ENCODE data around the gene CASKIN2. TPM values are rescaled to one million over a fixed set of nuclear protein-coding genes. Genes with fewer than 3 reads are reported as not detected.

The CASKIN2 gene
- total RNA-seq, 1 experiment from 2014 or later, result 37.0 TPM

GRCh38 chr17:75561927-75562603 is 46.7 kb upstream of the CASKIN2 start:
- H3K27ac Mint-ChIP-seq, result no peak overlapping the region
- no peak overlapping the region for H3K4me3 Mint-ChIP-seq
- no peak overlapping the region for H4K91ac ChIP-seq (ENCODE audit: insufficient read length, low read depth, low read length)
- no peak overlapping the region for H3K23ac ChIP-seq (ENCODE audit: insufficient read length, low read depth, low read length)
- no peak overlapping the region for H3T11ph ChIP-seq (ENCODE audit: low read length)
- H4K8ac ChIP-seq (replicated peaks; ENCODE audit: insufficient read length, low read depth, low read length), result no peak overlapping the region
- H4K5ac ChIP-seq (ENCODE audit: insufficient read length, low read depth, low read length), result no peak overlapping the region
- no peak overlapping the region for H2BK5ac ChIP-seq (ENCODE audit: insufficient read length, low read length)
- no peak overlapping the region for H2BK12ac ChIP-seq (ENCODE audit: insufficient read length, low read depth, low read length)
- H3K18ac ChIP-seq (ENCODE audit: insufficient read length, low read depth, low read length), result no peak overlapping the region
- no peaks in the 10 kb centered on the region for H3K27me3 ChIP-seq (ENCODE audit: insufficient read depth, low read length)
- H3K4me1 ChIP-seq (ENCODE audit: insufficient read depth, low read length), result no peaks in the 10 kb centered on the region
- DNase-seq, result no peak
- TF ChIP-seq CTCF (conservative IDR thresholded peaks at IDR 0.05), result no peak
- no peaks in the 10 kb centered on the region for H3K23me2 ChIP-seq (ENCODE audit: insufficient read length, low read depth, low read length, poor library complexity, severe bottlenecking)
- H2AFZ ChIP-seq (ENCODE audit: low read length), result no peak overlapping the region
- no peak overlapping the region for H3K14ac ChIP-seq (ENCODE audit: insufficient read depth, low read length)
- H3K4me2 ChIP-seq (ENCODE audit: insufficient read depth, insufficient read length, low read length), result no peak overlapping the region
- no peak overlapping the region for H3K4ac ChIP-seq (ENCODE audit: low read depth, low read length)
- H2BK15ac ChIP-seq (ENCODE audit: low read depth, low read length), result no peak overlapping the region
- no CpG with 5 or more reads among the region's 5 CpGs for WGBS (ENCODE audit: extremely low coverage, insufficient read length, low lambda C conversion rate)
- H3K9me3 ChIP-seq (ENCODE audit: control insufficient read depth, low read depth, low read length), result no peaks in the 10 kb centered on the region
- no peaks in the 10 kb centered on the region for H4K20me1 ChIP-seq (ENCODE audit: control insufficient read depth, insufficient read depth, insufficient read length)
- no peaks in the 10 kb centered on the region; a peak in 1 of 4 replicates for H3K4me1 Mint-ChIP-seq
- peaks cover 1 to 33% (median 16%) of the 10 kb centered on the region in 3 experiments; a peak in 6 of 7 replicates for H3K36me3 Mint-ChIP-seq (ENCODE audit: insufficient read depth in 1 of 3, low read depth in 3 of 3)
- no peak overlapping the region for H3K56ac ChIP-seq (ENCODE audit: insufficient read length, low read depth, low read length)
- no peaks in the 10 kb centered on the region for H3K79me1 ChIP-seq (ENCODE audit: insufficient read depth, low read depth, low read length, poor library complexity, severe bottlenecking)
- H3K27me3 Mint-ChIP-seq (ENCODE audit: low read depth), result no peaks in the 10 kb centered on the region
- no peak overlapping the region for H2BK20ac ChIP-seq (ENCODE audit: low read depth, low read length, poor library complexity, severe bottlenecking)
- H2BK120ac ChIP-seq (ENCODE audit: low read depth, low read length, poor library complexity, severe bottlenecking), result no peak overlapping the region
- H3K9ac ChIP-seq (ENCODE audit: extremely low read depth, insufficient read length, low read length), result no peak overlapping the region
- no peak overlapping the region for H2AK5ac ChIP-seq (ENCODE audit: insufficient read length, low read length)
- H3K9me3 Mint-ChIP-seq, result no peaks in the 10 kb centered on the region
- H3K79me2 ChIP-seq (ENCODE audit: insufficient read depth, low read length), result no peaks in the 10 kb centered on the region
- H3K27ac ChIP-seq (ENCODE audit: insufficient read length, low read depth, low read length), result no peak overlapping the region
